ENCODE results near the gene JAG2. TPM values are rescaled to one million over a fixed set of nuclear protein-coding genes. Genes with fewer than 3 reads are reported as not detected.

Gene JAG2
- total and polyA plus RNA-seq, 3 donors from 2014 or later: 12.9 to 21.3 (median 20.4) TPM

GRCh38 chr14:105152794-105153241 lies 15.8 kb downstream of the JAG2 start:
- no peak for TF ChIP-seq CTCF (IDR thresholded peaks at IDR 0.05)
- no peak for TF ChIP-seq POLR2A (IDR thresholded peaks at IDR 0.05)
- Histone ChIP-seq H3K9me3 (no peaks in the 10 kb centered on the region), H3K27ac (no peak overlapping the region), H3K4me1 (no peaks in the 10 kb centered on the region), H3K36me3 (ENCODE audit: low read depth, missing control alignments) (no peaks in the 10 kb centered on the region), H3K27me3 (no peaks in the 10 kb centered on the region), H3K4me3 (no peak overlapping the region)
- intact Hi-C loops (cut with DNase I; ENCODE audit: low total_unique reads): no loop called here
- no peak for DNase-seq
- WGBS, 2 donors: 66 to 71% methylated on average over 7 to 13 of the region's 14 CpGs

- 84 to 90% methylated on average over 2 to 44 of the region's 44 CpGs for WGBS, 2 donors
- Histone ChIP-seq H3K4me3 (no peak overlapping the region), H3K27ac (no peak overlapping the region), H3K4me1 (no peaks in the 10 kb centered on the region), H3K36me3 (ENCODE audit: low read depth, missing control alignments) (no peaks in the 10 kb centered on the region), H3K27me3 (no peaks in the 10 kb centered on the region), H3K9me3 (no peaks in the 10 kb centered on the region)
- TF ChIP-seq POLR2A (IDR thresholded peaks at IDR 0.05) (no peak), CTCF (IDR thresholded peaks at IDR 0.05) (no peak)
- DNase-seq: no peak
- intact Hi-C loops (cut with DNase I; ENCODE audit: low total_unique reads): no loop called here
Observed at GRCh38 chr14:105151838-105152793, 16.5 kb downstream of the JAG2 start.

- H3K4me1 ChIP-seq: no peaks in the 10 kb centered on the region
- H3K9me3 ChIP-seq: no peaks in the 10 kb centered on the region
- intact Hi-C loops (cut with DNase I; ENCODE audit: low total_unique reads): no loop called here
- no peak for DNase-seq
- H3K27ac ChIP-seq: no peak overlapping the region
- TF ChIP-seq CTCF (IDR thresholded peaks at IDR 0.05) (no peak), POLR2A (IDR thresholded peaks at IDR 0.05) (no peak)
- H3K4me3 ChIP-seq: no peak overlapping the region
- H3K27me3 ChIP-seq: no peaks in the 10 kb centered on the region
- no peaks in the 10 kb centered on the region for H3K36me3 ChIP-seq (ENCODE audit: low read depth, missing control alignments)
- WGBS, 2 donors: 92 to 100% methylated on average over 3 to 37 of the region's 37 CpGs
Observed at GRCh38 chr14:105151084-105151837, 17.3 kb downstream of the JAG2 start.

- 91 to 92% methylated on average over 10 to 34 of the region's 35 CpGs for WGBS, 2 donors
- intact Hi-C loops (cut with DNase I; ENCODE audit: low total_unique reads): no loop called here
- Histone ChIP-seq H3K36me3 (ENCODE audit: low read depth, missing control alignments) (no peaks in the 10 kb centered on the region), H3K4me3 (no peak overlapping the region), H3K4me1 (no peaks in the 10 kb centered on the region), H3K27ac (no peak overlapping the region), H3K27me3 (no peaks in the 10 kb centered on the region), H3K9me3 (no peaks in the 10 kb centered on the region)
- no peak for DNase-seq
- TF ChIP-seq CTCF (IDR thresholded peaks at IDR 0.05) (no peak), POLR2A (IDR thresholded peaks at IDR 0.05) (no peak)
Observed at GRCh38 chr14:105150368-105151083, 18.1 kb downstream of the JAG2 start.

Measured in testis (tissue), 3 donors.